GM20431 (cell line): ENCODE measurements around the gene UBR3.

Experiments
- in situ Hi-C: fragments of 300-500 bp; cut with MseI, MboI; formaldehyde crosslinking; loops from one replicate; pipeline ENCODE4 v1.15.0; 2020; ENCODE audit warnings: low sequenced_read_pairs; ENCODE audit not compliant: unreplicated experiment

Gene UBR3

DNA sequence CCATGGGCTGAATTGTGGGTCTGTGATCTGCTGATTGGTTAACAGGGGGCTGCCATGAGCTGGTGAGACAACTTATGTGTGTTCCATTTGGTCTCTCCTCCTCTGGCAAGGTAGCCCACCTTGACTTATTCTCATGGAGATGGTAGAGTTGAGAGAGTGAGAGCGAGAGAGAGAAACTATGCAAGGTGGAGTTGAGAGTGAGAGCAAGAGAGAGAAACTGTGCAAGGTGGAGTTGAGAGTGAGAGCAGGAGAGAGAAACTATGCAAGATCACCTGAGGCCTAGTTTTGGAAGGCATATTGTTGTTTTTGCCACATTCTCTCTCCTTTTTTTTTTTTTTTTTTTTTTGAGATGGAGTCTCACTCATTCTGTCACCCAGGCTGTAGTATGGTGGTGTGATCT, 155.7 kb downstream of the UBR3 start:
- in situ Hi-C loops = no loop called here

DNA sequence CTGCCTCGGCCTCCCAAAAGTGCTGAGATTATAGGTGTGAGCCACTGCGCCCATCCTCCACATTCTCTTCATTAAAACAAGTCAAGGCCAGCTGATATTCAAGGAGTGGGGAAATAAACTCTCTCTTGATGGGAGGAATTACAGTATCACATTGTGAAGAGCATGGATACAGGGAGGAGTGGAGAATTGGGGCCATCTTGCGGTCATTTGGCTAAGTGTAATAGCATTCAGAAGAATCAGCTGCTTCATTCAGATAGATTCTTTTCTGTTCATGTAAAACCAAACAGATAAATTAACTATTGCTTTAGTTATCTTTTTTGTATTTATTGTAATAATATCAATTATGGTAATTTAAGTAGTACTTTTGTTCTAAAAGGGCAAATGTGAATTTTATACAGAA, 156.3 kb downstream of the UBR3 start:
- in situ Hi-C loops = no loop called here

DNA sequence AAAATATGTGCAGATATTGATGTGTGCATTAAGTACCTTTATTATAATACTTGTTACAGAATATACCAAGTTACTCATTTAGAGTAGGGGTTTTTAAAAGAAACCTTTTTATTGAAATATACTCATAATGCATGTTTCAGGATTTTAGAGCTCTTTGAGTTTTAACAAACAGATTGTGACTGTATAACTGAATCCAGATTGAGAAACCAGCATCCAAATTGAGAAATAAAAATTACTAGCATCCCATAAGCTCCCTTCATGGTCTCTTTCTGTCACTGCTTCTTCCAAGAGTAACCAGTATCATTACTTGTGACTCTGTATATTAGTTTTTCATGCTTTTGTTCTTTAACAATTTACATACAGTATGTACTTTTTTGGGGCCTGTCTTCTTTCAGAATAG, 156.9 kb downstream of the UBR3 start:
- in situ Hi-C loops = no loop called here

DNA sequence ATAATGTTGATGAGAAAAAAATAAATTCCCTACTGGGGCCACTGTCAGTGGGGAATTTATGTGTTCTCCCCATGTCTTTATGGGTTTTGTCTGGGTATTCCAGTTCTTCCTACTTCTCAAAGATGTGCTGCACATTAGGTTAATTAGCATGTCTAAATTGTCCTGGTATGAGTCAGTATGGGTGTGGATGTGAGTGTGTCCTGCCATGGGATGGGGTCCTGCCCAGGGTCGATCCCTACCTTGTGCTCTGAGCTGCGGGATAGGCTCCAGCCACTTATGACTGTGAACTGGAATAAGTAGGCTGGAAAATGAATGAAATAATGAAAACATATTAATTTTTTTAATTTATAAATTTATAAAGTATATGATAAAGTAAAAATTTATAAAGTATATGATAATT, 167.5 kb downstream of the UBR3 start:
- in situ Hi-C loops = no loop called here

DNA sequence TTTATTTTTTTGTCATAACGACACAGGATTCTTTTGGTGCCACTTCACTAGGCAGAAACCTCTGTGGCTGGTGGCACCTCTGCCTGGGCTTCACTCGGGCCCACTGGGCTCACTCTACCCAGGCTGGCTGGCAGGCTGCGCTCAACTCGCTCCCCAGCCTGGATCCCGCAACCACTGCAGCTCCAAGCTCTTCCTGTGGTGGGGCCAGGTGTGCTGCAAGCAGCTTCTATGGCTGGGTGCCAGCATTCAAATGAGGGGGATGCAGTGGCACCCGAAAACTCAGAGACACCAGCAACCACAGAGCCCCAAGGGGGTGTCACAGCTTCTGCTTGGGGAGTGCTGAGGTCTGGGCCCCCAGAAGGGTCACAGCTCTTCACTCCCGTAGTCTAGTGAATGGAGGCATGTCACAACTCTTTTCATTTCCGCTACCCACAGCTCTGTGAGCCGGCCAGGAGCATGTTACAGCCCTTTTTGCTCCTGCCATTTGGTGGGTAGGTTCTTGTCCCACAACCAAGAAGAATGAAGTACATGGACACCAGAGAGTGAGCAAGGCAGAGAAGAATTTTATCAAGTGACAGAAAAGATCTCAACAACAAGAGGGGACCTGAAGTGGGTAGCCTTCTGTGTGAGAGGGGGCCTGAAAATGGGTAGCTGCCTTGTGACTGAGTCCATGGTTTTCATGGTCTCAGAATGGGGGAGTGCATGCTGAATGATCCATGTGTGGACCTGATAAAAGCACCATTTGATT, 170.1 kb downstream of the UBR3 start:
- in situ Hi-C loops = no loop called here

DNA sequence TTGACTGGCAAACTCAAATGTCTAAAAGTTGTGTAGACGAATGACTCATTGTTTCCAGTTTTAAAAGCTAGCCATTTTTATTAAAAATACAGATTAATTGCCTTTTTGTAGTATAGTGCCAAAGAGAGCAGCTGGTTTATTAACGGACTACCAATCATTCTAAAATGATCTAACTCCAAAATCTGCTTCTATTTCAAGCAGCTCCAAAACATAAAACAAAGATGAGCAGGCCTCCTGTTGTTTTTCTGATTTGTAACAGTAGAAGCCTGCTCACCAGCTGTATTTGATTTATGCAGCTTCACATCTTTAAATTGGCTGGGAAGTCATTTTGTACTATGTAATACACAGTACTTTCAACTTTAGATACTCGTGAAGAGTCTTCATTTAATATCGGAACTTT, 171.8 kb downstream of the UBR3 start:
- in situ Hi-C loops = no loop called here

DNA sequence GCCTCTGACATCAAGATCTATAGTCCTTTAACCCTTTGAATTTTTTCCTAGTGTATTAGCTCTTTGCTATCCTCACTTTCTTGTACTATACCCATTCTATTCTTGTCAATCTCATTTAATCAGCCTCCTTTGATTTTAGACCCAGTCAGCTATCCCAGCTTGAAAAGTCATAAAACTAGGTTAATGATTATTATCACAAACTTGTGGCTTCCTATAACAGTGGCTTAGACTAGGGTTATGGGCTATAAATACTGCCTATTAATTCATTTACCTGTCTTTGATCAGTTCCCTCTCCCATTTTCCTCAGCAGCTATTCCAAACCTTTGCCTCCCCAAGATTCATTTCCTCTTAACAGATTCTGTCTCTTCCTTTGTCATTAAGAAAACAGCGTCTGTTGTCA, 174.8 kb downstream of the UBR3 start:
- in situ Hi-C loops = no loop called here

DNA sequence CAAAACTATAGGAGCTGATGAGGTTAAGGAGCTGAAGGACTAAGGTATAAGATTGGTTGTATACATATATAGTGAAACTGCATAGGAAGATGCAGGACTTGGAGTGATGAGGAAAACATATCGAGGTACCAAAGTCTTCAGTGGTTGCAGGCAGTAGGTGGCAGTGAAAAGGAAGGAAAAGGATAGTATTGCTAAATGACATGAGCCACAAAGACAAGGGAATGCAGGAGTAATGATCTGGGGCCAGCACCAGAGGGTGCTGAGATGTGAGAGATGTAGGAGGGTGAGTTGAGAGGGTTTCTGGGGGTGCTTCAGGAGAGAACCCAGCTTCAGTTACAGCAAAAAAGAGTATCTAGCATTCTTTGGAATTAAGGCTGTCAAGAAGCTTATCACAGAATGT, 178.4 kb downstream of the UBR3 start:
- in situ Hi-C loops = no loop called here

DNA sequence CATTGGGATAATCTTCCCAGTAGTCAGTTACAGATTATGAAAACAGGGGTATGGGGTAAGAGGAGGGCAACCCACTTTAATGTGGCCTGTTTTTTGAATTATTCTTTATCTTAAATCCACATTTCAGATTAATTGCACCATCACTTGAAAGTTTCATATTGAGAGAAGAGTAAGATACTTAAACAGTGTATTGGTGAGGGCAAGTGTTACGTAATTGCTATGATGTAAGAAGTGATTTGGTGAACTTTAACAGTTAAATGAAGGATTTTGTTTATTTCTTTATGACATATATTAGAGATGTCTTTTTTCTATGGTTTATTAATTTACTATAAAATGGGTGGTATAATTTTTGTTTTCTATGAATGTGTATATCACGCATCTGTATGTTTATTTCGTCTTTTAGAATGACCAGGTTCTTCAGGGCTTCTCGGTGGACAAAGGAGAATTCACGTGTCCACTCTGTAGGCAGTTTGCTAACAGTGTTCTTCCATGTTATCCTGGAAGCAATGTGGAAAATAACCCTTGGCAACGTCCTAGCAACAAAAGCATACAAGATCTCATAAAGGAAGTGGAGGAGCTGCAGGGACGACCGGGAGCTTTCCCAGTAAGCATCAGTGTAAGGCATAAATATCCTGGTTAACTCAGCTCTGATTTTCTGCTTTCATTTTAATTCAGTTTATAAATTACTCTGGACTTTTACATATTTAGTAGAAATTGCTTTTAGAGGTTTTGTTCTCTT, 179.5 kb downstream of the UBR3 start:
- in situ Hi-C loops = no loop called here

DNA sequence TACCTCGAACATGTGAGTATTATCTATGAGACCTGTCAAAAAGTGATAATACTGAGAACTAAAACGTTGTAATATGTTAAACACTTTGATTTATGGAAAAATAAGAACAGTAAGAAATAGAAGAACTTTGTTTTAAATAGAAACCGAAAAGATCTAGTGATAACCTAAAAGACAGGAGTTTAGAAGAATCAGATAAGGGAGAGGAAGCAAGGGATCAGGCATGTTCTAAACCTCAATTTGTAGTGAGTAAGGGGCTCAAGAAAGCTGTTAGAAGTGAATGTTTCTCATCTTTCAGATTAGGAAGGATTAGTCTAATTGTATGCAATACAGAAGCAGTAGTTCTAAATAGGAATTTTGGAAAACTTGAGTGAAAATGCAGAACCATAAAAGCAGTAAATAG, 182.0 kb downstream of the UBR3 start:
- in situ Hi-C loops = no loop called here

DNA sequence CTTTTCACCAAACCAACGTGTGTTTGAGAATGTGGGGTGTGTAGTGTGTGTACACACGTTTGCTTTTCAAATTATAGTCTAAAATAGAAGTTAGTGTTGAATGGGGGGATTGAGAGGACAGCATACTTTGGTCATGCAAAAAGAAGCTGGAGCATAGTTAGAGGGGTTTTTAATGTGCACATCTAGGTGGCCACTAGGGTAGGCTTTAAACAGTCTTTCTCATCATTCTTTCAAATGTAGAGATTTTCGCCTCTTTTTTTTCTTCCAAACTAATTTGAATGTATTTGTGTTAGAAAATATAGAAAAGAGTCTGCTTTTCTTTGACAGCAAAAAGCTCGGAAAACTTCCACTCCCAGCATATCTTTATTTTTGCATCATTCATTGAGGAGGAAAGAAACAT, 185.5 kb downstream of the UBR3 start:
- in situ Hi-C loops = no loop called here

DNA sequence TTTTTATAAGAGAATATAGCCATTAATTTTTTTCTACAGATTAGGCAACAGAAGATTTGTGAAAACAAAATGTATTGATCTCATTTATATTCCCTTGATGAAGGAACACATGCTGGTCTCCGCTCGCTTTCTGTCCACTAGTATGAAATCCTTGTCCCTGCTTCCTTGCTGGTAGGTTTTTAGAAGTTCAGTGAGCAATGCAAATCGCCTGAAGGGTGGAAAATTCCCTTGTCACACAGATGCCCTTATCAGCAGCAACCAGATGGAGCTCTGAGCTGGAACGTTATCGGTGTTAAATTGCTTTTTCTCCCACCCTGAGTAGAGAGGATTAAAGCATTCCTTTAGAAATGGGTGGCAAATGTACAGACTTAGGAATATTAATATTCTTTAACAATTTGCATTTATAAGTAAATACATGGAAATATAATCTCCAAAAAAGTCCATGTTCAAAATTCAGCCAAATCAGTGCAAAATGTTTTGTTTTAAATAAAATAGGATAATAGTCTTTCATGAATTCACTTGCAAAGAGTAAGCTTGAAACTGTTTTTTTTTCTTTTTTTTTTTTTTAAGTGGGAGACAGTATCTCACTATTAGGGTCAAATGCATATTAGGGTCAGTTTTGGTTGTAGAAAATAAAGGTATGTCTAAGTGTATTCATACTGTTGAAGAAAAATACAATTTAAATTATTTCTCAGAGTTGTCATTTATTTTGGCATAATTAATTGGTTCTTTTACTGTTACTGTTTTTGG, 186.7 kb downstream of the UBR3 start:
- in situ Hi-C loops = no loop called here

DNA sequence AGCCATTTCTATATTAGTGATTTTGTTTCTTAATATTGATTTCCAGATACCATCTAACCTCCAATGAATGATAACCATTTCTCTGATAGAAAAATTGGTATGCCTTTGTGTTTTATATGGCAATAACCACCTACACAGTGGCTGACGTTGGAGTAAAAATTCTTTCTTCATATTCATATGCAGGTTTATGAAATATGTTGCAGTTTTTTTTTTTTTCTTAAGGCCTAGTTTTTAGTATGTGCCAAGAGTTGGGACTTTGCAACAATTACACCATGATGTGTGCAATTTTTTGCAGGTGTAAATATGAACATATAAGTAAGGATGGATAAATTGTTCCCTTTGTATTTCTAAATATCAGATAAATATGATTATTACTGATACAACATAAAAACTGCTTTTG, 187.5 kb downstream of the UBR3 start:
- in situ Hi-C loops = no loop called here

DNA sequence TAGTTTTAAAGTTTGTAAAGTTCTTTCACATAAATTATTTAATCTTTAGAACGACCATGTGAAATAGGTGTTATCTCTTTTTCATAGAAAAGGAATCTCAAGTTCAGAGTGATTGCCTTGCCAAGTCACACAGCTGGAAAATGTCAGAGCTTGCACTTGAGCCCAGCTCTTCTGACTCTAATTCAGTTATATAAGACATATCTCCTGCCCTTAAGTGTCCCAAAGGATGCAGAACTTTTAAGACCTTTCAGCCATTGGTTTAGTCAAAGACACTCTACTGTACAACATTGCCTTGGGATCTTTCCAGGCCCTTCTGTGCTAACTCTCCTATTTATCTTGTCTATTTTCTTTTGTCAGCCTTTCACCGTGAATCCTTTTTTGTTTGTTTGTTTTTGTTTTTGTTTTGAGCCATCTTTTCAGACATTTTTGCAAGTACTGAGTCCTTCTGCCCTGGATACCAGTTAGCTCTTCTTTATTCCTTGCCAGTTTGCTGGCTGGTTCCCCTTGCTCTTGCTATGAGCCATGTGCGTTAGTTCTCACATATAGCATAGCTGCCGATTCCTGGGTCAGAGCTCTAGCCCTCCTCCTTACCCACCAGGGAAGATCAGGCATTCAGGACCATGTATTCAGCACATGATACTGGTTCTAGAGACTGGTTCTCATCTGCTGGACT, 190.7 kb downstream of the UBR3 start:
- in situ Hi-C loops = no loop called here

DNA sequence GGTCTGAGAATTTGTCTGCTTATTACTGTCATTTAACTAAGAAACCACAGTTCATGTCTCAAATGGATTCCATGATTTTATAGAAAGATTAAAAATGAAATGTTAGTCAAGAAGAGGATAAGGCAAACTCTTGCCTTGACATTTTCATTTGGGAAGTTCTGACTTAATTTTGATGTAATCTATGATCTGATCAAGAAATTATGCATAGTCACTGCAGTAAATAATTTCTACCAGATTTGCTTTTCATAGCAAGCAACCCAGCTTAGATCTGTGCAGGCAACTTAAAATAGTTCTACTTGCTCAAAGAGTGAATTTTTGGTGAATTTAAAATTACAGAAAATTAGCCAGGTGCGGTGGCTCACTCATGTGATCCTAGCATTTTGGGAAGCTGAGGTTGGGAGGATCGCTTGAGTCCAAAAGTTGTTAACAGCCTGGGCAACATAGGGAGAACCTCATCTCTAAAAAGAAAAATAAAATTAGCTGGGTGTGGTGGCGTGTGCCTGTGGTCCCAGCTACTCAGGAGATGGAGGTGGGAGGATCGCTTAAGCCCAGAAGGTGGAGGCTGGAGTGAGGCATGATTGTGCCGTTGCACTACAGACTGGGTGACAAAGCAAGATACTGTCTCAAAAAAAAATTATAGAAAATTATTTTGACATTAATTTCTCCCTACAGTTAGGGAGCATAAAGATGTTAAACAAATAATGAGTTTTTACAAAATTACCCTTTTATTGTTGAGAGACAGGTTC, 192.0 kb downstream of the UBR3 start:
- in situ Hi-C loops = no loop called here

DNA sequence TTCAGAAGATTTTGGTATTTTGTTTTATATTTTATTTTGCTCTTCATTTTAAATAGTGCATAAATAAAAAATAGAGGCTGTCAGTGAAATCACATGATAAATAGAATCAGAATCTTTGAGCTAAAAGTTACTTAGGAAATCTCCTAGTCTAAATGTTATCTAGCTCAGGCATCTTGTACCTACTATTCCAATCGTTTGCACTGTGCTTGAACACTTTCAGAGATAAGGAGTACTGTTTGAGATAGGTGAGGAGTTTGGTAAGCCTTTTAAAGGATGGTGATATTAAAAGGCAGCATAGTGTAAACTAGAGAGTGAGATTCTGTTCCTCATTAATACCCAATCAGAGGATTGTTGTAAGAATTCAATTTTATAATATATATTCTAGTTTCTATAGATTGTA, 193.5 kb downstream of the UBR3 start:
- in situ Hi-C loops = no loop called here

DNA sequence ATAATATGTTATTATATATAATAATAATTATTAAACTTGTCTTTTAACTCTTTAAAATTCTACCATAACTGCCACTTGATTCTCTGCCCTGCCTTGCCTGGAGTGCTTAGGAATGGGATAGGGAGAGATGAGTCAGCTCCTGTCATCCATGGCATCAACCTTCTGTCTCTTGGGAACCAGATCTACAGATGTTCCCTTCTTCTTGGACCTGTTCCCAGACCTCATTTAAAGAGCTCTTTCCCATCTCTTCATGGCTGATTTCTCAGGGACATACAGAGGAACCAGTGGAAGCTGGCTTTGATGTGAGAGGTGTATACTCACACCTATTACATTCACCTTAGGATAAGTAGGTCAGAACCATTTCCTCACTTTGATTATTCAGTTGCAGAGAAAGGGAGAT, 195.4 kb downstream of the UBR3 start:
- in situ Hi-C loops = no loop called here

DNA sequence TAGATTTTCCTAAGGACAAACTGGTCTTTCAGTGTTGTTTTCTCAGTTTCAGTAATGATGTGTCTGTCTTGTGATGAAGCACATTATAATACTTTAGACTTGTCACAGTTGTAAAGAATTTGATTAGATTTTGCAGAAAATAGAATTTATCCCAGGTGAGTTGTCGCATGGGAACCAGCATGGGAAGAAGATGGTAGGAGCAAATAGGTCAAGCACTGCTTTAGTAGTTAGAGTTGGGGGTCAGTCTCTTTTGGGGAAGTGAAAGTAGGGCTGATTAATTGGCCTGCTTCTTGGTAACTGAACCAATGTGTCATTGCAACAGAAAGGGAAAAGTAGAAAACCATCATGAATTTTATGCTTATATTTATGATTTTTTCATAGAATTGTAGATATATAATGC, 197.5 kb downstream of the UBR3 start:
- in situ Hi-C loops = no loop called here

DNA sequence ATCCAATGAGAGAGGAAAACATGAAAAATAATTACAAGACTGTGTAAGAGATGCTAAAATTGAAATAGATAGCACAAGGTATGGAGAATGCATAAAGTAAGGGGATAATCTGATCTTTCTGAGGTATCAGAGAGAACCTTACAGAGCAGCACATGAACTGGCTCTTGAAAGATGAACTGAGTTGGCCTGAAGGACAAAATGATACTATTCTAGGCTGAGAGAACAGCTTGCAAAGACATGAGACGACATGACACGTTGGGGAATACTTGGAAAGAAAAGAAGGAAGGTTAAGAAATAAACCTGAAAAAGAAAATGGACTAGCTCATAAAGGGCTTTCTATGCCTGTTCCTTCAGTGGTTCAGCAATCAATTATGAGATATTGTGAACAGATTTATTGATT, 198.0 kb downstream of the UBR3 start:
- in situ Hi-C loops = no loop called here

DNA sequence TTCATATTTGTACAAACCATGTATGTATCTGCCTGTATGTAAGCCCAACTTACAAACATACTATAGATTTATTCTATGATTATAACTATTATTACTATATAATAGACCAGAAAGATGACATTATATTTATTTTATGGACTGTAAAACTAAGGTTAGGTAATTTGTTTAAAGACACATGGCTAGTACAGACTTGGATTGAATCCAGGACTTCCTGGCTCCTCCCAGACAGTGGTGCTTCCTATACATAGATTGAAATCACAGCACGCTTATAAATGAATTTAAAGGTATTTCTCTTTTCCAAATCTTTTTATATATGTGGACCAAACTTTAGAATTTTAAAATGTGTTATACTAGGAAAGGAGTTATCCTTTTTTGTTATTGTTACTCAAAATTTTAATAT, 199.1 kb downstream of the UBR3 start:
- in situ Hi-C loops = no loop called here
